HG02571 (cell line): ENCODE results near the gene STOML2.

Experiments used
- ATAC-seq: cut with Tn5 transposase; IDR thresholded peaks from one replicate; pipeline ENCODE4 v1.9.1; 2021; ENCODE audit warnings: mild to moderate bottlenecking, moderate library complexity; ENCODE audit not compliant: unreplicated experiment

Gene STOML2

GRCh38 chr9:35108461-35108860 lies 5.5 kb upstream of the STOML2 start:
- ATAC-seq = no peak

GRCh38 chr9:35107297-35108290 lies 4.7 kb upstream of the STOML2 start:
- no peak for ATAC-seq

- ATAC-seq = no peak
Measured at GRCh38 chr9:35106343-35106730, 3.4 kb upstream of the STOML2 start.

GRCh38 chr9:35105571-35106342 lies 2.8 kb upstream of the STOML2 start:
- no peak for ATAC-seq

- ATAC-seq = no peak
Measured at GRCh38 chr9:35105126-35105525, 2.2 kb upstream of the STOML2 start.

- ATAC-seq = no peak
Measured at GRCh38 chr9:35104586-35104985, 1.7 kb upstream of the STOML2 start.

- no peak for ATAC-seq
Measured at GRCh38 chr9:35103660-35104191, 795 bp upstream of the STOML2 start.

GRCh38 chr9:35102465-35102768 lies 514 bp downstream of the STOML2 start:
- no peak for ATAC-seq

GRCh38 chr9:35097573-35097972 lies 5.4 kb downstream of the STOML2 start:
- ATAC-seq = no peak

- ATAC-seq = peak; percentile 85
Measured at GRCh38 chr9:35096035-35096849, 6.7 kb downstream of the STOML2 start, which contains the start of gene PIGO. Gene PIGO, minus strand, starts transcription at chr9:35096591. Its CDS starts 1,026 bp downstream, at chr9:35095565.

- ATAC-seq = no peak
Measured at GRCh38 chr9:35091536-35091935, 11.4 kb downstream of the STOML2 start.

- no peak for ATAC-seq
Measured at GRCh38 chr9:35089434-35089833, 13.5 kb downstream of the STOML2 start.

GRCh38 chr9:35085078-35085477 lies 17.9 kb downstream of the STOML2 start:
- ATAC-seq = no peak

GRCh38 chr9:35079426-35080341 lies 23.2 kb downstream of the STOML2 start, which contains the start of gene FANCG:
Gene FANCG, minus strand, starts transcription at chr9:35079942. Its CDS starts 418 bp downstream, at chr9:35079524.
- ATAC-seq = peak; percentile 88

- ATAC-seq = no peak
Measured at GRCh38 chr9:35079041-35079425, 23.9 kb downstream of the STOML2 start.

- ATAC-seq = no peak
Measured at GRCh38 chr9:35078066-35078465, 24.9 kb downstream of the STOML2 start.

- ATAC-seq = no peak
Measured at GRCh38 chr9:35076848-35077247, 26.1 kb downstream of the STOML2 start.

- no peak for ATAC-seq
Measured at GRCh38 chr9:35075358-35075757, 27.6 kb downstream of the STOML2 start.

- no peak for ATAC-seq
Measured at GRCh38 chr9:35074791-35075190, 28.1 kb downstream of the STOML2 start.

GRCh38 chr9:35074141-35074540 lies 28.8 kb downstream of the STOML2 start:
- no peak for ATAC-seq
